Measurements from ENCODE around the gene TINCR.

Gene TINCR

GRCh38 chr19:5562280-5562679 is 5.5 kb downstream of the TINCR start:
- DNase-seq (ENCODE audit: insufficient read length, low spot score) (no peak), FAIRE-seq (no peak)
- no peak for TF ChIP-seq POU2F2 (IDR thresholded peaks at IDR 0.05; ENCODE audit: low read depth, low read length)
- no peak for TF ChIP-seq POLR2AphosphoS5 (IDR thresholded peaks at IDR 0.05; ENCODE audit: low read depth, low read length)
- no peak for TF ChIP-seq PAX5 (IDR thresholded peaks at IDR 0.05; ENCODE audit: insufficient read depth, low read length, severe bottlenecking)
- no peak for TF ChIP-seq TAF1 (IDR thresholded peaks at IDR 0.05; ENCODE audit: low read depth, low read length)
- no peak for TF ChIP-seq SPI1 (IDR thresholded peaks at IDR 0.05; ENCODE audit: low read depth, low read length)
- no peak for TF ChIP-seq POLR2A (IDR thresholded peaks at IDR 0.05; ENCODE audit: low read depth, low read length)

GRCh38 chr19:5561559-5561958 is 6.2 kb downstream of the TINCR start:
- FAIRE-seq (no peak), DNase-seq (ENCODE audit: insufficient read length, low spot score) (no peak)
- TF ChIP-seq PAX5 (IDR thresholded peaks at IDR 0.05; ENCODE audit: insufficient read depth, low read length, severe bottlenecking) = no peak
- no peak for TF ChIP-seq POU2F2 (IDR thresholded peaks at IDR 0.05; ENCODE audit: low read depth, low read length)
- no peak for TF ChIP-seq POLR2A (IDR thresholded peaks at IDR 0.05; ENCODE audit: low read depth, low read length)
- no peak for TF ChIP-seq TAF1 (IDR thresholded peaks at IDR 0.05; ENCODE audit: low read depth, low read length)
- no peak for TF ChIP-seq POLR2AphosphoS5 (IDR thresholded peaks at IDR 0.05; ENCODE audit: low read depth, low read length)
- TF ChIP-seq SPI1 (IDR thresholded peaks at IDR 0.05; ENCODE audit: low read depth, low read length) = no peak

- no peak for FAIRE-seq
- TF ChIP-seq POLR2AphosphoS5 (IDR thresholded peaks at IDR 0.05; ENCODE audit: low read depth, low read length) (no peak), POLR2A (IDR thresholded peaks at IDR 0.05; ENCODE audit: low read depth, low read length) (no peak), POU2F2 (IDR thresholded peaks at IDR 0.05; ENCODE audit: low read depth, low read length) (no peak), TAF1 (IDR thresholded peaks at IDR 0.05; ENCODE audit: low read depth, low read length) (no peak), SPI1 (IDR thresholded peaks at IDR 0.05; ENCODE audit: low read depth, low read length) (no peak), PAX5 (IDR thresholded peaks at IDR 0.05; ENCODE audit: insufficient read depth, low read length, severe bottlenecking) (no peak)
- no peak for DNase-seq (ENCODE audit: insufficient read length, low spot score)
These were observed 7.6 kb downstream of the TINCR start for GRCh38 chr19:5560156-5560555.

DNA sequence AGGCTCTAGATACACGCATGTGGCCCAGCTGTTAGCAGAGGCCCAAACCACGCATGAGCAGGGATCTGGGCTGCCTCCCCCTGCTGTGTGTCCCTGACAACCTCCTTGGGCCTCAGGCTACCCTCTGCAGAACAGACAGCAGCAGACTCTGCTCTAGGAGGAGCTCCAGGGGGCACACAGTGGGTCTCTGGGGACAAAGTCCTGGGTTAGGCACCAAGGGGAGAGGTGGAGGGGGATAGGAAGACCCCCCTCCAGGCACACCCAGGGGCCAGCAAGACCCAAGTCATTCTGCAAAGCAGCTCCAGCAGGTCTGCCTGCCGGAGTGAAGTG is 8.0 kb downstream of the TINCR start:
- no peak for FAIRE-seq

DNA sequence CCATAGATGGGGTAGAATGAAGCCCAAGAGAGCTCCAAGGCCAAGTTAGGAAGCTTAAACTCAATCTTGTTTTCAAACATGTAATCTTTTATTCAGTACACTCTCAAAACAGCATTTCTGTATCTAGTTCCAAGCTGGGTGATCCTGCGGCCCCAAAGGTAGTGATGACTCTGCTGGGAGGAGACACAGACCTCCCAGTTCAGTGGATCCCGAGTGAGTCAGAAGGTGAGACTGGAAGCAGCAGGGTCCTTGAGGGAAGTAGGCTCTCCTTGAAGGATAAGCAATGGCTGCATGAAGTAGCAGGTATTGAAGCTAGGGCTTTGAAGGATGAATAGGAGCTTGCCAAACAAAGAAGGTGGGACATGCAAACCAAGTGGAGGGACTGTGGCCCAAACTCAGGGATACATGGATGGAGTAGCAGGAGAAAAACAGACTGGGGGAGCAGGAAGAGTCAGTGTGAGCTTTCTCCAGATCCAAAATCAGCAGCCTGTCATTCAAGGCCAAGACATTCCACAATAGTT is 9.6 kb downstream of the TINCR start:
- no peak for TF ChIP-seq POLR2AphosphoS5 (IDR thresholded peaks at IDR 0.05; ENCODE audit: low read depth, low read length)
- TF ChIP-seq SPI1 (IDR thresholded peaks at IDR 0.05; ENCODE audit: low read depth, low read length) = no peak
- TF ChIP-seq POLR2A (IDR thresholded peaks at IDR 0.05; ENCODE audit: low read depth, low read length) = no peak
- no peak for TF ChIP-seq TAF1 (IDR thresholded peaks at IDR 0.05; ENCODE audit: low read depth, low read length)
- no peak for TF ChIP-seq PAX5 (IDR thresholded peaks at IDR 0.05; ENCODE audit: insufficient read depth, low read length, severe bottlenecking)
- no peak for TF ChIP-seq POU2F2 (IDR thresholded peaks at IDR 0.05; ENCODE audit: low read depth, low read length)
- FAIRE-seq = no peak
- DNase-seq (ENCODE audit: insufficient read length, low spot score) = no peak

More for the DNA sequence above, 8.0 kb downstream of the TINCR start:
- TF ChIP-seq POLR2AphosphoS5 (IDR thresholded peaks at IDR 0.05; ENCODE audit: low read depth, low read length) (no peak), PAX5 (IDR thresholded peaks at IDR 0.05; ENCODE audit: insufficient read depth, low read length, severe bottlenecking) (no peak), POU2F2 (IDR thresholded peaks at IDR 0.05; ENCODE audit: low read depth, low read length) (no peak), SPI1 (IDR thresholded peaks at IDR 0.05; ENCODE audit: low read depth, low read length) (no peak), TAF1 (IDR thresholded peaks at IDR 0.05; ENCODE audit: low read depth, low read length) (no peak), POLR2A (IDR thresholded peaks at IDR 0.05; ENCODE audit: low read depth, low read length) (no peak)
- DNase-seq (ENCODE audit: insufficient read length, low spot score) = no peak

- DNase-seq (ENCODE audit: insufficient read length, low spot score) = no peak
- no peak for TF ChIP-seq TAF1 (IDR thresholded peaks at IDR 0.05; ENCODE audit: low read depth, low read length)
- no peak for TF ChIP-seq POLR2A (IDR thresholded peaks at IDR 0.05; ENCODE audit: low read depth, low read length)
- TF ChIP-seq POLR2AphosphoS5 (IDR thresholded peaks at IDR 0.05; ENCODE audit: low read depth, low read length) = no peak
- TF ChIP-seq SPI1 (IDR thresholded peaks at IDR 0.05; ENCODE audit: low read depth, low read length) = no peak
- no peak for TF ChIP-seq PAX5 (IDR thresholded peaks at IDR 0.05; ENCODE audit: insufficient read depth, low read length, severe bottlenecking)
- TF ChIP-seq POU2F2 (IDR thresholded peaks at IDR 0.05; ENCODE audit: low read depth, low read length) = no peak
- FAIRE-seq = no peak
These were observed 10.1 kb downstream of the TINCR start for GRCh38 chr19:5557691-5558090.

DNA sequence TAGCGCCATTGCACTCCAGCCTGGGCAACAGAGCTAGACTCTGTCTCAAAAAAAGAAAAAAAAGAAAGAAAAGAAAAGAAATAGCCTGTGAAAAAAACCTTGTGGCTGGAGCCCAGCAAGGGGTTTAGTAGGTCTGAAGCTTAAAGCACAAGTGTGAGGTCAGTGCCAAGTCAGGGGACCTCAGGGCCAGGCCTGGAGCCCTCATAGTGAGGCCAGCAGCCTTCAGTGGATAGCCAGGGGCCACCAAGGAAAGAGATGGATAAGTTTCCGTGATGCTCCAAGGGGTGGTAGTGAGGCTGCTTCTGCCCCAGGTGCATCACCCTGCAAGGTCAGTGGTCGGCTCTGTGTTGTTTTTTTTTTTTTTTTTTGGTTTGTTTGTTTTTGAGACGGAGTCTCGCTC is 12.9 kb downstream of the TINCR start:
- TF ChIP-seq POU2F2 (IDR thresholded peaks at IDR 0.05; ENCODE audit: low read depth, low read length) (no peak), PAX5 (IDR thresholded peaks at IDR 0.05; ENCODE audit: insufficient read depth, low read length, severe bottlenecking) (no peak), POLR2A (IDR thresholded peaks at IDR 0.05; ENCODE audit: low read depth, low read length) (no peak), POLR2AphosphoS5 (IDR thresholded peaks at IDR 0.05; ENCODE audit: low read depth, low read length) (no peak), SPI1 (IDR thresholded peaks at IDR 0.05; ENCODE audit: low read depth, low read length) (no peak), TAF1 (IDR thresholded peaks at IDR 0.05; ENCODE audit: low read depth, low read length) (no peak)
- DNase-seq (ENCODE audit: insufficient read length, low spot score) = no peak
- no peak for FAIRE-seq

GRCh38 chr19:5553892-5554291 is 13.9 kb downstream of the TINCR start:
- TF ChIP-seq POLR2AphosphoS5 (IDR thresholded peaks at IDR 0.05; ENCODE audit: low read depth, low read length) (no peak), SPI1 (IDR thresholded peaks at IDR 0.05; ENCODE audit: low read depth, low read length) (no peak)
- no peak for DNase-seq (ENCODE audit: insufficient read length, low spot score)
- no peak for FAIRE-seq

DNA sequence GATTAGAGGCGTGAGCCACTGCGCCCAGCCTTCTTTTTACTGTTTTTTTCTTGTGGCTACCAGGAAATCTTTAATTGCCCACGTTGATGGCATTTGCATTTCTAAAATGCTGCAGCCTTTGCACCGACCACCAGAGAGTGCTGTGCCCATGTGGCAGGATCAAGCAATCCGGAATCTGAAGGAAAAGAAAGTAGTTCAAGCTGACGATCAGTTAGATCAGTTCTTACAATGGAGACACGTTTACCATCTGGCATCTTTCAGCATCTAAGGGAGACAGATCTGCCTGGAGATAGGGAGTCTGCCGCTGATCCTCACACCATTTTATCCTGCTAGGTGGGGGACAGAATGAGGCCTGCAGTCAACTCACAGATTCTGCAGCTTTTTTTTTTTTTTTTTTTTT is 19.9 kb downstream of the TINCR start:
- no peak for TF ChIP-seq POLR2A (IDR thresholded peaks at IDR 0.05; ENCODE audit: low read depth, low read length)
- no peak for TF ChIP-seq POU2F2 (IDR thresholded peaks at IDR 0.05; ENCODE audit: low read depth, low read length)
- TF ChIP-seq TAF1 (IDR thresholded peaks at IDR 0.05; ENCODE audit: low read depth, low read length) = no peak
- no peak for TF ChIP-seq SPI1 (IDR thresholded peaks at IDR 0.05; ENCODE audit: low read depth, low read length)
- no peak for TF ChIP-seq PAX5 (IDR thresholded peaks at IDR 0.05; ENCODE audit: insufficient read depth, low read length, severe bottlenecking)
- no peak for TF ChIP-seq POLR2AphosphoS5 (IDR thresholded peaks at IDR 0.05; ENCODE audit: low read depth, low read length)
- DNase-seq (ENCODE audit: insufficient read length, low spot score) (no peak), FAIRE-seq (no peak)

DNA sequence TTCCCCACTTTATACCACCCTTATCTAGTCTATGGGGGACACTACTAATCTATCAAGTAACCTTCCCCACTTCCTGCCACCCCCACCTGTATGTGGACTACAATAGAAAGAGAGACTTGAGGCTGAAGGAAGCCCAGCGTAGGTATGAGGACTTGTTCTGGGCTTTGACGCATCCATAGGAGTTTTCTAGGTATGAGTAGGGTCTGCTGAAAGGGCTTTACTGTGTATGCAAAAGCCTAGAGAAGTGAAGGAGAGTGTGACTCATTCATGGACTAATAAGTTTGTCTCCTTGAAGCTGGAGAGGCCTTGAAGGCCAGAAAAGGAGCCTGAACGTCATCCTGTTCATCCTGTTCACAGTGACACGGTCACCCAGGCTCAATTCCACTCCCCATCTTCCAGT is 21.8 kb downstream of the TINCR start:
- FAIRE-seq (no peak), DNase-seq (ENCODE audit: insufficient read length, low spot score) (no peak)
- TF ChIP-seq POLR2AphosphoS5 (IDR thresholded peaks at IDR 0.05; ENCODE audit: low read depth, low read length) (no peak), TAF1 (IDR thresholded peaks at IDR 0.05; ENCODE audit: low read depth, low read length) (no peak), PAX5 (IDR thresholded peaks at IDR 0.05; ENCODE audit: insufficient read depth, low read length, severe bottlenecking) (no peak)
